Fibroblast of lung (primary cell): Measurements from ENCODE around the gene UNC5A.

ENCODE experiments used
- CTCF ChIP-seq, 2 donors: IDR thresholded peaks in 1 of 2; conservative IDR thresholded peaks in 1 of 2; 1 replicate in 1 of 2; 2 replicates in 1 of 2; pipeline ENCODE4 v1.5.1; 2011 to 2012; ENCODE audit warnings: low read length in 2 of 2, control low read depth in 1 of 2, inconsistent platforms in 1 of 2, low read depth in 1 of 2, mild to moderate bottlenecking in 1 of 2
- EZH2 ChIP-seq: IDR thresholded peaks from 2 replicates; pipeline ENCODE4 v1.5.1; 2012; ENCODE audit warnings: low read length, control low read depth, mild to moderate bottlenecking; ENCODE audit errors: missing control alignments

- TF ChIP-seq EZH2 (no peak), CTCF (conservative IDR thresholded peaks at IDR 0.05 in 1 of 2, IDR thresholded peaks at IDR 0.05 in 1 of 2; ENCODE audit: low read depth in 1 of 2, low read length in 2 of 2) (no peak)
Measured at GRCh38 chr5:176830422-176830994, 20.1 kb downstream of the UNC5A start.
